HCT116 (cell line): Measurements from ENCODE around the gene COL10A1. TPM values are rescaled to one million over a fixed set of nuclear protein-coding genes. Genes with fewer than 3 reads are reported as not detected.

Experiments used
- ATAC-seq: fragments of 200-7000 bp; cut with Tn5 transposase; 2 replicates; pipeline ENCODE4 v1.9.1; 2020; ENCODE audit warnings: mild to moderate bottlenecking, moderate library complexity
- BruUV-seq: library from RNA; stranded (reverse); fragments of 400-500 nt; replicated peaks from 2 replicates; lab custom pipeline; 2021; lab: Mats Ljungman, UMichigan
- CTCF ChIA-PET: fragments of 300-600 bp; sonication (Branson Sonifier 250); formaldehyde crosslinking; loops from one replicate; lab custom pipeline; 2021; ENCODE audit warnings: antibody characterized with exemption; lab: Charles Lee
- POLR2A ChIA-PET: fragments of 300-600, 350-600 bp; sonication (Branson Sonifier 250); formaldehyde crosslinking; loops from one replicate; lab custom pipeline; 2021; ENCODE audit warnings: antibody characterized with exemption; lab: Charles Lee
- RAD21 ChIA-PET, 2 experiments: fragments of 300-600 bp; sonication (Branson Sonifier 250); formaldehyde crosslinking; loops; one replicate each; lab custom pipeline; 2023; ENCODE audit warnings: low total read pairs in 2 of 2; ENCODE audit not compliant: uncharacterized antibody in 2 of 2, unreplicated experiment in 2 of 2, low non-redundant PET in 1 of 2; lab: Charles Lee
- DNase-seq: peaks from one replicate; pipeline ENCODE4 v3.0.0-alpha.2; 2010; ENCODE audit warnings: low read depth, low spot score
- H2AFZ ChIP-seq: fragments of 200-600 bp; shearing (Covaris generic), sonication (generic); 2 replicates; pipeline ENCODE4 v1.6.1; 2017; ENCODE audit warnings: low read depth, mixed run types, mixed read lengths, antibody characterized with exemption, low read length; ENCODE audit not compliant: poor library complexity, severe bottlenecking
- H3K27ac ChIP-seq: 2 replicates; pipeline ENCODE4 v1.5.1; 2012; ENCODE audit warnings: low read depth, low read length
- H3K27me3 ChIP-seq: fragments of 200-600 bp; sonication (generic); 2 replicates; pipeline ENCODE4 v1.6.1; 2016; ENCODE audit warnings: mixed run types, low read length, mixed read lengths; ENCODE audit not compliant: insufficient read depth
- H3K36me3 ChIP-seq, 2 experiments: fragments of 200-500 bp in 1 of 2; fragments of 200-600 bp in 1 of 2; sonication (Bioruptor generic) in 1 of 2; sonication (generic) in 1 of 2; 2 replicates each; pipeline versions ENCODE4 v1.5.1 to v1.6.1; 2014 to 2016; ENCODE audit warnings: low read length in 2 of 2, inconsistent platforms in 1 of 2, mixed read lengths in 1 of 2, mixed run types in 1 of 2; ENCODE audit not compliant: insufficient read depth in 2 of 2, control insufficient read depth in 1 of 2
- H3K4me1 ChIP-seq, 2 experiments: fragments of 200-600 bp in 1 of 2; sonication (generic) in 1 of 2; 2 replicates each; pipeline versions ENCODE4 v1.5.1 to v1.6.1; 2012 to 2017; ENCODE audit warnings: low read length in 2 of 2, inconsistent platforms in 1 of 2, mild to moderate bottlenecking in 1 of 2, mixed read lengths in 1 of 2, mixed run types in 1 of 2, moderate library complexity in 1 of 2; ENCODE audit not compliant: insufficient read depth in 2 of 2, control insufficient read depth in 1 of 2
- H3K4me2 ChIP-seq: fragments of 200-600 bp; sonication (generic); 2 replicates; pipeline ENCODE4 v1.6.1; 2017; ENCODE audit warnings: mixed run types, low read length, mixed read lengths
- H3K4me3 ChIP-seq, 2 experiments: fragments of 200-600 bp in 1 of 2; sonication (generic) in 1 of 2; replicated peaks in 1 of 2; 2 replicates each; pipeline ENCODE4 v1.5.1; 2011 to 2016; ENCODE audit warnings: low read length in 2 of 2, control low read depth in 1 of 2, low read depth in 1 of 2, mild to moderate bottlenecking in 1 of 2, mixed read lengths in 1 of 2, mixed run types in 1 of 2
- H3K79me2 ChIP-seq: fragments of 200-600 bp; sonication (generic); 2 replicates; pipeline ENCODE4 v1.6.1; 2017; ENCODE audit warnings: mild to moderate bottlenecking, mixed run types, low read length, moderate library complexity, mixed read lengths; ENCODE audit not compliant: insufficient read depth
- H3K9ac ChIP-seq: fragments of 200-600 bp; sonication (generic); 2 replicates; pipeline ENCODE4 v1.6.1; 2016; ENCODE audit warnings: low read length, mixed read lengths
- H3K9me2 ChIP-seq: fragments of 200-600 bp; sonication (generic), shearing (Covaris generic); 2 replicates; pipeline ENCODE4 v1.6.1; 2017; ENCODE audit warnings: mixed run types, mild to moderate bottlenecking, moderate library complexity; ENCODE audit not compliant: insufficient read depth
- H3K9me3 ChIP-seq, 2 experiments: fragments of 200-500 bp in 1 of 2; fragments of 200-600 bp in 1 of 2; sonication (Bioruptor generic) in 1 of 2; sonication (generic) in 1 of 2; 2 replicates each; pipeline ENCODE4 v1.6.1; 2014 to 2017; ENCODE audit warnings: low read length in 2 of 2, mixed read lengths in 2 of 2, inconsistent platforms in 1 of 2, low read depth in 1 of 2, mild to moderate bottlenecking in 1 of 2, mixed run types in 1 of 2, moderate library complexity in 1 of 2; ENCODE audit not compliant: control insufficient read depth in 1 of 2, insufficient read depth in 1 of 2
- H4K20me1 ChIP-seq: fragments of 200-600 bp; sonication (generic), shearing (Covaris generic); 2 replicates; pipeline ENCODE4 v1.6.1; 2017; ENCODE audit warnings: mixed run types, mild to moderate bottlenecking, moderate library complexity; ENCODE audit not compliant: insufficient read depth
- CBX3 ChIP-seq: IDR thresholded peaks from 2 replicates; pipeline ENCODE4 v1.6.1; 2012; ENCODE audit warnings: low read depth
- CEBPB ChIP-seq: IDR thresholded peaks from 2 replicates; pipeline ENCODE4 v1.6.1; 2012; ENCODE audit warnings: low read depth
- EGR1 ChIP-seq: IDR thresholded peaks from 2 replicates; pipeline ENCODE4 v1.6.1; 2012; ENCODE audit warnings: low read depth
- EZH2 ChIP-seq: fragments of 200-600 bp; sonication (generic); IDR thresholded peaks from 2 replicates; pipeline ENCODE4 v1.6.1; 2017; ENCODE audit warnings: antibody characterized with exemption, mixed run types
- EZH2phosphoT487 ChIP-seq: fragments of 200-600 bp; IDR thresholded peaks from 2 replicates; pipeline ENCODE4 v1.6.1; 2018; ENCODE audit warnings: antibody characterized with exemption, borderline replicate concordance
- FOSL1 ChIP-seq: IDR thresholded peaks from 2 replicates; pipeline ENCODE4 v1.6.1; 2012; ENCODE audit warnings: low read depth
- JUND ChIP-seq: IDR thresholded peaks from 2 replicates; pipeline ENCODE4 v1.6.1; 2012
- POLR2A ChIP-seq: IDR thresholded peaks from 2 replicates; pipeline ENCODE4 v1.7.0; 2011; ENCODE audit warnings: borderline replicate concordance; ENCODE audit not compliant: insufficient read depth, insufficient read length; ENCODE audit errors: extremely low read depth
- POLR2AphosphoS5 ChIP-seq: IDR thresholded peaks from 2 replicates; pipeline ENCODE4 v1.6.1; 2011; ENCODE audit warnings: mild to moderate bottlenecking, low read depth, low read length, moderate library complexity
- RAD21 ChIP-seq: IDR thresholded peaks from 2 replicates; pipeline ENCODE4 v1.6.1; 2012; ENCODE audit warnings: low read depth, mild to moderate bottlenecking
- SP1 ChIP-seq: IDR thresholded peaks from 2 replicates; pipeline ENCODE4 v1.6.1; 2012; ENCODE audit warnings: low read depth
- SRF ChIP-seq: IDR thresholded peaks from 2 replicates; pipeline ENCODE4 v1.6.1; 2012; ENCODE audit warnings: low read depth
- TCF7L2 ChIP-seq: IDR thresholded peaks from 2 replicates; pipeline ENCODE4 v1.7.0; 2011; ENCODE audit warnings: borderline replicate concordance, inconsistent platforms; ENCODE audit not compliant: insufficient read depth, insufficient read length; ENCODE audit errors: extremely low read depth
- YY1 ChIP-seq: IDR thresholded peaks from 2 replicates; pipeline ENCODE4 v1.6.1; 2011; ENCODE audit warnings: low read length, low read depth, moderate library complexity, mild to moderate bottlenecking; ENCODE audit not compliant: insufficient replicate concordance; ENCODE audit errors: extremely low read depth
- ZFX ChIP-seq: fragments of 450-650 bp; IDR thresholded peaks from 2 replicates; pipeline ENCODE4 v1.6.1; 2017
- ZNF274 ChIP-seq: fragments of 200-500 bp; sonication (Bioruptor generic); IDR thresholded peaks from 2 replicates; pipeline ENCODE4 v1.6.1; 2014; ENCODE audit warnings: mild to moderate bottlenecking, low read depth, low read length, inconsistent platforms
- intact Hi-C: fragments of 100-400 bp; cut with micrococcal nuclease; formaldehyde crosslinking; loops from 2 replicates; pipeline ENCODE4 v1.10.0; 2022
- total RNA-seq: library from RNA; stranded (reverse); gene quantifications from one replicate; pipeline ENCODE4 v1.2.1, GENCODE V29; 2021; ENCODE audit not compliant: unreplicated experiment
- TF ChIP-seq, protein P1 (sequence below): IDR thresholded peaks from 2 replicates; pipeline ENCODE4 v1.6.1; 2011; ENCODE audit warnings: mild to moderate bottlenecking, low read length, moderate library complexity; ENCODE audit not compliant: insufficient replicate concordance; ENCODE audit errors: extremely low read depth
- TF ChIP-seq, protein P2 (sequence below): IDR thresholded peaks from 2 replicates; pipeline ENCODE4 v1.6.1; 2012; ENCODE audit warnings: low read depth
- TF ChIP-seq, protein P3 (sequence below), 3 experiments: fragments of 200-600 bp in 1 of 3; sonication (generic) in 1 of 3; IDR thresholded peaks in 2 of 3; conservative IDR thresholded peaks in 1 of 3; 2 replicates each; pipeline ENCODE4 v1.5.1; 2012 to 2017; ENCODE audit warnings: low read depth in 2 of 3, low read length in 2 of 3, antibody characterized with exemption in 1 of 3, borderline replicate concordance in 1 of 3, control low read depth in 1 of 3, mild to moderate bottlenecking in 1 of 3, mixed read lengths in 1 of 3, mixed run types in 1 of 3, moderate library complexity in 1 of 3; ENCODE audit not compliant: insufficient read depth in 1 of 3

COL10A1 gene
- total RNA-seq, 1 experiment from 2014 or later = not detected

DNA sequence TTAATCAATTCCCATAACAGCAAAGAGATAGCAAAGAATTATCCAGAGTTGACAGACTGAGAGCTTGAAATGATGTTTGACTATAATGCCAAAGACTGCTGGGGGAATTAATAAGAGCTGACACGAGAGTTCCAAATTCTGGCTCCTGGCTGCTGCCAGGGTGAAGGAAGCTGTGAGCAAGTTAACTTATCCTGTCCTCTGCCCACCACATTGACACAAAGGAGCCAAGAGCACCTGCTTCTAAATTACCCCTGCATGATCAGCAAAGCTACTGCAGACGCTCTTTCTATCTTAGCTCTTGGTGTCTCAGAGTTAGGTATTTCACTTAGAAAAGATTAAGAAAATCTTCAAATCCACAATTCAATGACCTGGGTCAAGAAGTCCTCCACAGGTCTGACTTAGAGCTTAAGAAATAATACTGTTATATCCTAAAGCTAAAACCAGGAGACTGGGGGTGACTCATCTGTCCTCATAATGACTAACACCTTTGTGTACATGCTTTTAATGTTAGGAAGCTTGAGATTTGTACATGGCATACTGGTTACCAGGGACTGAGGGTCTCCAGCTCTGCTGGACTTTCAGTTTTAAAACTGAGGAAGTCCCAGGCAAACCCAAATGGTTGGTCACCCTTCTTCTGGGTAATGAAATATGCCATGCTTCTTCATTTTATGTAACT is 52.0 kb downstream of the COL10A1 start:
- no peak overlapping the region for H3K4me3 ChIP-seq
- peaks cover 12 to 24% of the 10 kb centered on the region in 2 experiments for H3K4me1 ChIP-seq
- H3K9me3 ChIP-seq = no peaks in the 10 kb centered on the region
- no peak overlapping the region for H2AFZ ChIP-seq
- H3K36me3 ChIP-seq = no peaks in the 10 kb centered on the region
- ChIA-PET CTCF (interaction anchor here (1.0 to 1.6 kb wide), 2 partner anchors 13 to 23 kb away, joined by 4 to 14 read pairs; partner anchors contain the start of gene FRK), RAD21 (no interaction called here), POLR2A (interaction anchor here (0.6 to 2.0 kb wide), 2 partner anchors 13 to 27 kb away, joined by 3 to 11 read pairs; partner anchors contain the start of genes FRK and NT5DC1)
- H3K27me3 ChIP-seq = no peaks in the 10 kb centered on the region
- no peak overlapping the region for H3K9ac ChIP-seq
- peak overlapping the region; percentile 47 for H3K4me2 ChIP-seq
- ATAC-seq (peak; percentile 80), DNase-seq (no peak)
- no peaks in the 10 kb centered on the region for H3K9me2 ChIP-seq
- BruUV-seq = no TSS peak
- H3K79me2 ChIP-seq = no peaks in the 10 kb centered on the region
- no peak for TF ChIP-seq EZH2
- TF ChIP-seq, protein P1, sequence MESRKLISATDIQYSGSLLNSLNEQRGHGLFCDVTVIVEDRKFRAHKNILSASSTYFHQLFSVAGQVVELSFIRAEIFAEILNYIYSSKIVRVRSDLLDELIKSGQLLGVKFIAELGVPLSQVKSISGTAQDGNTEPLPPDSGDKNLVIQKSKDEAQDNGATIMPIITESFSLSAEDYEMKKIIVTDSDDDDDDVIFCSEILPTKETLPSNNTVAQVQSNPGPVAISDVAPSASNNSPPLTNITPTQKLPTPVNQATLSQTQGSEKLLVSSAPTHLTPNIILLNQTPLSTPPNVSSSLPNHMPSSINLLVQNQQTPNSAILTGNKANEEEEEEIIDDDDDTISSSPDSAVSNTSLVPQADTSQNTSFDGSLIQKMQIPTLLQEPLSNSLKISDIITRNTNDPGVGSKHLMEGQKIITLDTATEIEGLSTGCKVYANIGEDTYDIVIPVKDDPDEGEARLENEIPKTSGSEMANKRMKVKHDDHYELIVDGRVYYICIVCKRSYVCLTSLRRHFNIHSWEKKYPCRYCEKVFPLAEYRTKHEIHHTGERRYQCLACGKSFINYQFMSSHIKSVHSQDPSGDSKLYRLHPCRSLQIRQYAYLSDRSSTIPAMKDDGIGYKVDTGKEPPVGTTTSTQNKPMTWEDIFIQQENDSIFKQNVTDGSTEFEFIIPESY = no peak
- TF ChIP-seq SRF = peak; percentile 48
- peak; percentile 65; the same call in 1 of the 2 replicates for TF ChIP-seq CBX3
- no peak for TF ChIP-seq EZH2phosphoT487
- TF ChIP-seq CEBPB = peak; percentile 60
- no peak for TF ChIP-seq POLR2AphosphoS5
- peak; percentile 63 for TF ChIP-seq SP1
- TF ChIP-seq TCF7L2 = no peak
- TF ChIP-seq EGR1 = 0 out of 2 replicates have a peak, but pooled peaks have one; percentile 22
- no peak for TF ChIP-seq ZNF274
- TF ChIP-seq, protein P2, sequence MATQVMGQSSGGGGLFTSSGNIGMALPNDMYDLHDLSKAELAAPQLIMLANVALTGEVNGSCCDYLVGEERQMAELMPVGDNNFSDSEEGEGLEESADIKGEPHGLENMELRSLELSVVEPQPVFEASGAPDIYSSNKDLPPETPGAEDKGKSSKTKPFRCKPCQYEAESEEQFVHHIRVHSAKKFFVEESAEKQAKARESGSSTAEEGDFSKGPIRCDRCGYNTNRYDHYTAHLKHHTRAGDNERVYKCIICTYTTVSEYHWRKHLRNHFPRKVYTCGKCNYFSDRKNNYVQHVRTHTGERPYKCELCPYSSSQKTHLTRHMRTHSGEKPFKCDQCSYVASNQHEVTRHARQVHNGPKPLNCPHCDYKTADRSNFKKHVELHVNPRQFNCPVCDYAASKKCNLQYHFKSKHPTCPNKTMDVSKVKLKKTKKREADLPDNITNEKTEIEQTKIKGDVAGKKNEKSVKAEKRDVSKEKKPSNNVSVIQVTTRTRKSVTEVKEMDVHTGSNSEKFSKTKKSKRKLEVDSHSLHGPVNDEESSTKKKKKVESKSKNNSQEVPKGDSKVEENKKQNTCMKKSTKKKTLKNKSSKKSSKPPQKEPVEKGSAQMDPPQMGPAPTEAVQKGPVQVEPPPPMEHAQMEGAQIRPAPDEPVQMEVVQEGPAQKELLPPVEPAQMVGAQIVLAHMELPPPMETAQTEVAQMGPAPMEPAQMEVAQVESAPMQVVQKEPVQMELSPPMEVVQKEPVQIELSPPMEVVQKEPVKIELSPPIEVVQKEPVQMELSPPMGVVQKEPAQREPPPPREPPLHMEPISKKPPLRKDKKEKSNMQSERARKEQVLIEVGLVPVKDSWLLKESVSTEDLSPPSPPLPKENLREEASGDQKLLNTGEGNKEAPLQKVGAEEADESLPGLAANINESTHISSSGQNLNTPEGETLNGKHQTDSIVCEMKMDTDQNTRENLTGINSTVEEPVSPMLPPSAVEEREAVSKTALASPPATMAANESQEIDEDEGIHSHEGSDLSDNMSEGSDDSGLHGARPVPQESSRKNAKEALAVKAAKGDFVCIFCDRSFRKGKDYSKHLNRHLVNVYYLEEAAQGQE = no peak
- no peak for TF ChIP-seq ZFX
- TF ChIP-seq, protein P3, sequence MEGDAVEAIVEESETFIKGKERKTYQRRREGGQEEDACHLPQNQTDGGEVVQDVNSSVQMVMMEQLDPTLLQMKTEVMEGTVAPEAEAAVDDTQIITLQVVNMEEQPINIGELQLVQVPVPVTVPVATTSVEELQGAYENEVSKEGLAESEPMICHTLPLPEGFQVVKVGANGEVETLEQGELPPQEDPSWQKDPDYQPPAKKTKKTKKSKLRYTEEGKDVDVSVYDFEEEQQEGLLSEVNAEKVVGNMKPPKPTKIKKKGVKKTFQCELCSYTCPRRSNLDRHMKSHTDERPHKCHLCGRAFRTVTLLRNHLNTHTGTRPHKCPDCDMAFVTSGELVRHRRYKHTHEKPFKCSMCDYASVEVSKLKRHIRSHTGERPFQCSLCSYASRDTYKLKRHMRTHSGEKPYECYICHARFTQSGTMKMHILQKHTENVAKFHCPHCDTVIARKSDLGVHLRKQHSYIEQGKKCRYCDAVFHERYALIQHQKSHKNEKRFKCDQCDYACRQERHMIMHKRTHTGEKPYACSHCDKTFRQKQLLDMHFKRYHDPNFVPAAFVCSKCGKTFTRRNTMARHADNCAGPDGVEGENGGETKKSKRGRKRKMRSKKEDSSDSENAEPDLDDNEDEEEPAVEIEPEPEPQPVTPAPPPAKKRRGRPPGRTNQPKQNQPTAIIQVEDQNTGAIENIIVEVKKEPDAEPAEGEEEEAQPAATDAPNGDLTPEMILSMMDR (IDR thresholded peaks at IDR 0.05 in 2 of 3, conservative IDR thresholded peaks at IDR 0.05 in 1 of 3; ENCODE audit: borderline replicate concordance in 1 of 3, insufficient read depth in 1 of 3, low read depth in 2 of 3, low read length in 2 of 3) = no peak
- TF ChIP-seq YY1 = no peak
- peak; percentile 92 for TF ChIP-seq JUND
- TF ChIP-seq RAD21 = no peak
- TF ChIP-seq FOSL1 = peak; percentile 95
- no peak for TF ChIP-seq POLR2A
- H4K20me1 ChIP-seq = no peaks in the 10 kb centered on the region
- no peak overlapping the region for H3K27ac ChIP-seq
- intact Hi-C loops = no loop called here
